BE2C (cell line): ENCODE results near the gene LAD1.
A peak's percentile ranks its signal among the peaks of the same experiment; 100 is the strongest.

Experiments
- DNase-seq: peaks from one replicate; pipeline ENCODE4 v3.0.0-alpha.2; 2020
- H3K27me3 ChIP-seq: fragments of 250-450 bp; sonication (Bioruptor Pico); 2 replicates; pipeline ENCODE4 v1.5.1; 2020; ENCODE audit warnings: mild to moderate bottlenecking
- H3K36me3 ChIP-seq: fragments of 250-450 bp; sonication (Bioruptor Pico); 2 replicates; pipeline ENCODE4 v1.5.1; 2020; ENCODE audit warnings: mild to moderate bottlenecking
- H3K4me1 ChIP-seq: fragments of 250-450 bp; sonication (Bioruptor Pico); 2 replicates; pipeline ENCODE4 v1.5.1; 2020
- H3K4me3 ChIP-seq: 2 replicates; pipeline ENCODE4 v1.5.1; 2011; ENCODE audit warnings: low read depth, low read length
- H3K9me3 ChIP-seq: fragments of 250-450 bp; sonication (Bioruptor Pico); 2 replicates; pipeline ENCODE4 v1.5.1; 2020
- CTCF ChIP-seq: IDR thresholded peaks from 2 replicates; pipeline ENCODE4 v1.5.1; 2012; ENCODE audit warnings: mild to moderate bottlenecking, low read depth, low read length

LAD1 gene

DNA sequence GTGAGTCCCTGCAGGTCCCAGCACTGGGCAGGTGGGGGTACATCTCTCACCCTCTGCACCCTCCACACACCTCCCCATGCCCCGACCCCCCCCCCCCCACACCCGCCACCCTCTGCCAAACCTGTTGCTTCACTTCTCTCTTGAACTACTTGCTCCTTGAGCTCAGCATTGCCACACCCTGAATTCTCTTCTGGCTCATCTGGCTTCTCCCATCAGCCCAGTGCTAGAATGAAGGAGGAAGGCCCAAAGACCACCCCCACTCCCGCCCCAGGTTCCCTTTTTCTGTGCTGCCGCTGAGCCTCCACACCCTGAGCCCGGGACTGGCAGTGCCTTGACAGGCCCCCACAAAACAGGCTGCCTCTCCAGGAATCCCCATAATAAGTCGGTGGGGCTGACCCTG is 28.8 kb upstream of the LAD1 start:
- Histone ChIP-seq H3K4me1 (no peaks in the 10 kb centered on the region), H3K9me3 (no peaks in the 10 kb centered on the region), H3K4me3 (no peak overlapping the region), H3K27me3 (no peaks in the 10 kb centered on the region), H3K36me3 (no peaks in the 10 kb centered on the region)
- TF ChIP-seq CTCF = no peak
- no peak for DNase-seq

DNA sequence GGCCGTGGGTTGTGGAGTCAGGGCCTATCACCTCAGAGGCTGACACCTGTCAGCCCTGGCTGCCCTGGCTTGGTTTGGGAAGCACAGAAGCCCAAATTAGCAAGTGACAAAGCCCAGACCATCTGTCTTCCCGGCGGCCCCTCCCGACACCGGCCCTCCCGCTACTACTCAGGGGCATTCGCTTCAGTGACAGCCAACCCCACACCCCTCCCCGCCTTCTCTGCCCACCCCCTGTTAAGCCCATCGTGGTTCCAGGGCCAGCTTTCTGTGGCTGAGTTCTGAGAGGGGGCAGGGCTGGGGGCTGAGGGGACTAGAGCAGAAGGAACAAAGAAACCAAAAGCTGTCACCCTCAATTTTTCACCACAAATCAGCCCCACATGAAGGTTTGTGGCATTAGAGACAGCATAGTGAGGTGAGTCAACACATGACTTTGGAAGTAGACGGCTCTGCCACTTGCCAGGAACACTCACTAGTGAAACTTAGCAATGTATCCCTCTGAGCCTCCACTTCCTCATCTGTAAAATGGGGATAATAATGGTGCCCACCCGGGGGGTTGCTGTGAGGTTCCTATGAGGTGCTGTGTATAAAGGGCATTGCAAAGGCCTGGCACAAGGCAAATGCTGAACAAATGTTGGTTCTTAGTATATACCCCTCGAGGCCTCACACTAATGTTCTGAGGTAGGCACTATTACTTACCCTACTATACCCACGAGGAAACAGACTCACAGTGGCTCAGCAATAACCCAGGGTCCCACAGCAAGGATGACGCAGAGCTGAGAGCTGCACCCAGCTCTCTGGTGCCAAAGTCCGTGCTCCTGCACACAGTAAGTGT is 27.6 kb upstream of the LAD1 start:
- no peak for DNase-seq
- no peak for TF ChIP-seq CTCF
- H3K4me3 ChIP-seq = no peak overlapping the region
- H3K27me3 ChIP-seq = no peaks in the 10 kb centered on the region
- no peaks in the 10 kb centered on the region; the same call in 1 of the 2 replicates for H3K4me1 ChIP-seq
- H3K9me3 ChIP-seq = no peaks in the 10 kb centered on the region
- no peaks in the 10 kb centered on the region for H3K36me3 ChIP-seq

GRCh38 chr1:201424146-201424545 is 25.0 kb upstream of the LAD1 start:
- Histone ChIP-seq H3K4me3 (no peak overlapping the region), H3K36me3 (no peaks in the 10 kb centered on the region), H3K9me3 (no peaks in the 10 kb centered on the region), H3K27me3 (no peaks in the 10 kb centered on the region), H3K4me1 (no peaks in the 10 kb centered on the region; the same call in 1 of the 2 replicates)
- DNase-seq = no peak
- TF ChIP-seq CTCF = no peak

DNA sequence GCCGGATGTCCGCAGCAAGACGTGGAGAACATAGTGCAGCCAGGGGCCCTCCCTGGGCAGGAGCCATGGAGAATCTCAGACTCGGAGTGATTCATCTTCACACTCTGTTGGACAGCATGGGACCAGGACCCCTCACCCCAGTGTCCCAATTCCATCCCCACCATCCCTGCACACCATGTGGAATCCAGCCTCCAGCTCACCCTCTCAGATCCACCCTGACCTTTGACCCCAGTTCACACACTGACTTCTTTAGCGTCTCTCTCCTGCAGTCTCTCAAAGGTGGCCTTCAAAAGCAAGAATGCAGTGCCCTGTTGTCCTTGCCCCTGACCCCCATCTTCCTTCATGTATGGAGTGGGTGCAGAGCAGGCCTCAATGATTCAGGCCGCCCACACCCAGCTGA is 24.5 kb upstream of the LAD1 start:
- no peaks in the 10 kb centered on the region for H3K36me3 ChIP-seq
- no peaks in the 10 kb centered on the region; the same call in 1 of the 2 replicates for H3K4me1 ChIP-seq
- no peak for TF ChIP-seq CTCF
- no peak overlapping the region for H3K4me3 ChIP-seq
- H3K9me3 ChIP-seq = no peaks in the 10 kb centered on the region
- DNase-seq = no peak
- H3K27me3 ChIP-seq = no peaks in the 10 kb centered on the region

GRCh38 chr1:201422436-201423030 is 23.4 kb upstream of the LAD1 start:
- DNase-seq = peak; percentile 39
- no peak for TF ChIP-seq CTCF

GRCh38 chr1:201422026-201422425 is 22.9 kb upstream of the LAD1 start:
- no peak overlapping the region for H3K4me3 ChIP-seq
- H3K9me3 ChIP-seq = no peaks in the 10 kb centered on the region
- DNase-seq = no peak
- H3K36me3 ChIP-seq = no peaks in the 10 kb centered on the region
- TF ChIP-seq CTCF = no peak
- no peaks in the 10 kb centered on the region for H3K27me3 ChIP-seq
- no peaks in the 10 kb centered on the region; the same call in 1 of the 2 replicates for H3K4me1 ChIP-seq

More at GRCh38 chr1:201422436-201423030, 23.4 kb upstream of the LAD1 start:
- Histone ChIP-seq H3K27me3 (no peaks in the 10 kb centered on the region), H3K36me3 (no peaks in the 10 kb centered on the region), H3K4me1 (no peaks in the 10 kb centered on the region; the same call in 1 of the 2 replicates), H3K9me3 (no peaks in the 10 kb centered on the region), H3K4me3 (no peak overlapping the region)
